NCI-H1105 (cell line): ENCODE measurements around the gene OPN3.

ENCODE experiments used
- DNase-seq: peaks from one replicate; lab custom pipeline; 2025; lab: John Stamatoyannopoulos, UW

OPN3 gene

DNA sequence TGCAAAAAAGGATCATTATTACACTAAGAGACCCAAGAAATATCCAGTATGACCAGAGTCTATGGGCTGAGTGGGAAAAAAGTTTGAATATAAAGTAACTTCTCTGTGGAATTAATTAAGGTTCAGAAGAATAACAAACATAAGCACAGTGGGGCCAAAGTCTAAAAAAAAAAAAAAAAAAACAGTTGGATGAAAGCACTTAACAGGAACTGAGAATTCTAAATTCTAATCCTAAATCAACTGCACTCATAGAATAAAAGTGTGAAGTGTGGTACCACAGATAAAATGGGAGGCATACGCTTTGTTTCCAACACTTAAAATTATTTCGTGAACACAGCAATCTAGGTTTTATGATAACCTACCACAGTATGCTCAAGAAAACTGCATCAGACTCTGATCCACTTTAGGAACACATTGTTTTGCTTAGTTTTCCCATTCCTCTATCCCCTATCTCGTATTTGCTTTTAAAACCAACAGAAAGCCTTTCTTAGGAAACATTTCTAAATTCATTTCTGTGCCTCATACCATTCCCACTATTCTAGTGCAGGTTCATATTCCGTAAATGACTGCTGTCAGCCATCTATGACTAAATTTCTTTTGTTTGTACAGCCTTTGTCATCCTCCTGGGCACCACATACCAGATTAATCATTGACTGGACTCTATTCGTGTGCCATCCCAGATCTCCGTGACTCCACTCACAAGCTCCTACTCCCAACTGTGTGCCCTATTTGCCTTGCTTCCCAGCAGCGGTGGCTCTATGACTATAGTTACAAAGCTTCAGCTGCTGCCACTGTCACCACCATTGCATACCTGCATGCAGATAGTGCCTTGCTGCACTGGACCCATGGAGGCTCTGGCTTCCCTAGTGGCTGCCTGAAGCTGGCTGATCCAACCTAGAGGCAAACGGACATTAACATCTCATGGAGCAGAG is 24.9 kb downstream of the OPN3 start:
- DNase-seq: no peak

DNA sequence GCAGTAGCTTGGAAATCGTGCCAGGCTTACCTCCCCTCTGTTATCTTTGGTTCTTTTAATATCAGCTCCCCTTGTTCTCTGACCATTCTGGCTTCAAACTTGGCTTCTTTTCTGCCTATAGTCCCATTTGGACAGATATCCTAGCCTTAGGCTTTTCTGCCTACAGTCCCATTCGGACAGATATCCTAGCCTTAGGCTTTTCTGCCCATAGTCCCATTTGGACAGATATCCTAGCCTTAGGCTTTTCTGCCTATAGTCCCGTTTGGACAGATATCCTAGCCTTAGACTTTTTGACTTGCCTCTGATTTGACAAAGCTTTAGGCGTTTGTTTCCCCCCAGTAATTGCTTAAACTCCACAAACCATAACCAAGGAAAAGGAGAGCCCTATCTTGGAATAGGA is 25.6 kb downstream of the OPN3 start:
- DNase-seq: no peak

DNA sequence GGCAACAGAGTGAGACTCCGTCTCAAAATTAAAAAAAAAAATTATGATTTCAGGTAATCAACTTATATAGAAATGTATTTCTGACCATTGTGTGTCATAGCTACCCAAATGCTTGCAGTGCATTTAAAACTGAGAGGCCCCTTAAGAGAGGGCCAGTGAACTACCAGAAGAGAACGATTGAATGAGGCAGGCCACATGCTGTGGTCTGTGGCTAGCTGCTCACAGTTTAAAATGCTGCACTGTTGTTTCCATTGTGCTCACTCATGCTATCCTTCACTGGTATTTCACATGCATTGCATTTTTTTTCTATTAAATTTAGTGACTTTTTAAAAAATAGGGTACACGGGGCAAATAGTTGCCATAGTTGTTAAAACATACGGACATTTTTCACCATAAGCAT is 26.0 kb downstream of the OPN3 start:
- no peak for DNase-seq

DNA sequence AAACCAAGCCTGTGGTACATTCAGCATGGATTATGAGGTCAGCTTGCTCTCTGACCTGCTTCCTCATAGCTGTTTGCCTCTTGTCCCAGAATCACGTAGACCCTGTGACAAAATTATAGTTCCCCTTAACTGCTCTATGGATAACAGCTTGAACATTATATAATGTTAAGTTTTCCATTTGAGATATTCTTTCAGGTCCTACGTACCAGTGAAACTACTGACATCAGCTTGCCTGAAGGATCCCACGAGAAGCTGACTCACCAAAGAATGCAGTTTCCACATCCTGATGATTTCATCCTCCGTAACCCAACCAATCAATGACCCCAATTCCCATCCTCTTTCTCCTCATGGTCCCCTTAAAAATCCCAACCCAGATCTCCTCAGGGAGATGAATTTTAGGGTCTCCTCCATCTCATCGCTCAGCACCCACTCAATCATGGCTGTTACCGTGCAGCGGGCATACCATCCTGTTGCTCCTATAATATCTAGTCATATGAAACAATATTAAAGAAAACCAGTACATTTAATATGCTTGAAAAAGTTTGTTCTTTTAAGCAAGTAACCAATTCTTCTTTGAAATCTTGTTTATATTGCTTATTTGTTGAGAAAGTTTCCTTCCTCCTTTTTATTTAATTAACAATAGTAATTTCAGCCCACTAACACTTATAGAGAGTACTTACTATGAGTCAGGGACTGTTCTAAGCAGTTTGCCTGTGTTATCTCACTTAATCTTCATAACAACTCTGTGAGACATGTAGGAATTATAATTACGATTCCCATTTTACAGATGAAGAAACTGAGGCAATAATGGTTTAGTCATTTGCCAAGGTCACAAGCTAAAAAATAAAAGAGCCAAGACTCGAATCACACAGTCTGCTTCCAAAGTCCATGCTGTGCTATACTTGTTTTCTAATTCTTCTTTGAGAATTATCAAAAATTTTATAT is 27.4 kb downstream of the OPN3 start:
- DNase-seq: no peak

DNA sequence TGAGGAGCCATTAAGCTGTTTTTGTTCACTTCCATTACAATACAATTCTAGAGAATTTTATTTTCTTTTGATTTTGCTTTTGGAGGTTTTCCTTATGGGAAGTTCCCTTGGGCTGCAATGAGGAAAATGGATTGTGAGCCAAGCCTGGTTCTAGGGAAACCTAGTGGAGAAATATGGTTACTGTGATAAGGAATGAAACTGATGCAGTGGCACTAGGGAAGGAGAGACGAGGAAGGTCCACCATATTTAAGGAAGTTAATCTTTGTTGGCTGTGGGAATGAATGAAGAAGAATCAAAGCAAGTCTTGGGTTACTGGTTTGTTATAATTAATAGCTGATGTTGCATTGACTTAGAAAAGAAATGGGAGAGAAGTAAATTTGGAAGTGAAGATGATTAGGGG is 28.4 kb downstream of the OPN3 start:
- no peak for DNase-seq

DNA sequence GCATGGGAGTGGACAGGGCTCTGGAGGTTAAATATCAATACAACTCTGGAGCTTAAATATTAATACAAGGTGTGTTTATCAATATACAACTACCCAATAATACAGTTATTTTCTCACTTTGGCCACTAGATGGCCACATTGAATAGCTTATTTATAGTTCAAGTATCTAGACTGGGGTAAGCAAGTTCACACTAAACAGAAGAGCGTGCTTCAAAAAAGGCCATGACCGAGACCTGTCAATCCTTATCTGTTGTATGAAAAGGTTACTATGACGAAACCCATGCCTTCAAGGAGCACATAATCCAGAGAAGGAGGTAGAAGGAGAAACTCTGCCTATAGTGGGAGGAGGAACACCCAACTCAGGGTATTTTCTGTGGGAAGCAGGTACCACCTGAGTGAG is 29.1 kb downstream of the OPN3 start:
- no peak for DNase-seq

DNA sequence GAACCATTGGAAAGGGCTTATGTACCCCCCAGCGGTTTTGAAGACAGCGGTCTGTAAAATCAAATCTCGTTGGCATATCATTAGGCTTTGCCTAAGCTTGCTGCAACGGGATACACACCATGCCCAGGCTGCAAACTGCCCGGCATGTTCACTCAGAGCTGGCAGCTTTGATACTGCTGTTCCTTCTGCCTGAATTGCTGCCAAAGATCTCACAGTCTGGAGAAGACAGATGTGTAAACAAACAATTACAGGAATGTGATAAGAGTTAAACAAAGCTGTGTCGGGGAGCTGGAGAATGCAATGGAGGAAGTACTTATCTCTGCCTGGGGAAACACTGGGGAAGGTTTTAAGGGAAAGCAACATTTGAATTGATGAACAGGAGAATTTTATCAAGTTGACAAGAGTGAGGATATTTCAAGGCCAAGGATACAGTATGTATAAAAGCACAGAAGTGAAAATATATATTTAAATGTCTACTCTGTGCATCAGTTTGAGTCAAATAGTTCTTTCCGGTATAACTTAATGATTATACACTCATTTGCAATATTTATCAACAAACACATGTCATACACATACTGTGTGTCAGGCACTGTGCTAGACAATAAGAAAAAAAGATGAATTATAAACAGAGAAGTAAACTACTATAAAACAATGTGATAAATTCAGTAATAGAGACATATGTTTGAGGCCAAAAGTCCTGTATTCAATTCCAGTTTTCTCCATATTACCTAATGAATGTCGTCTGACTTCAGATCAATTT is 29.9 kb downstream of the OPN3 start:
- DNase-seq: peak; percentile 52

DNA sequence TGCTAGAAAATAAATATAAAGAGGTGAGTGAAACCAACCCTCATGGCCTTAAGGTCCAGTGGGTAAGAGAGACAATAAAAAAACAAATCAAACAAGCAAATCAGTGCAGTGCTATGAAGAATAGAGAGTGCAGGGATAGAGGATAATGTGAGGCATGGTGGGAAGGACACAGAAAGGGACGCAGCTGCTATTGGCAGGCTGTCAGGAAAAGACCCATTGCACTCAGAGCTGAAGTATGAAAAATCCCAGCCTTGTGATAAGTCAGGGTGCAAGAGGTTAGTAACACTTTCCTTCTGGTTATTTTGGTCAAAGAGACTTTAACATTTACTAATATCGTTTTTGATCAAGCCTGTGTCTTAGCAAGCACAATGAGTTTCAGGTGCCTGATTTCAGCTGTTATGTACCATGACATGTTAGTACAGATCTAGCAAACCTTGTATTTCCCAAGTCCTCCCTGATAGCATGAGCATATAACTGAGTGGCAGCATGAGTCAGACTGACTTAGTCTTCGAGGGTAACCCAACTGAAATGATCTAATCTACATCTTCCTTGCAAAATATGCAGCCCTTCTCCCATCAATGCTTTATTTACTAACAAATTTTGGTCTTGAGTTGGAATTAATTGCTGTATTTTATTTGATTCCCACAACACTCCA is 31.7 kb downstream of the OPN3 start:
- DNase-seq: no peak

DNA sequence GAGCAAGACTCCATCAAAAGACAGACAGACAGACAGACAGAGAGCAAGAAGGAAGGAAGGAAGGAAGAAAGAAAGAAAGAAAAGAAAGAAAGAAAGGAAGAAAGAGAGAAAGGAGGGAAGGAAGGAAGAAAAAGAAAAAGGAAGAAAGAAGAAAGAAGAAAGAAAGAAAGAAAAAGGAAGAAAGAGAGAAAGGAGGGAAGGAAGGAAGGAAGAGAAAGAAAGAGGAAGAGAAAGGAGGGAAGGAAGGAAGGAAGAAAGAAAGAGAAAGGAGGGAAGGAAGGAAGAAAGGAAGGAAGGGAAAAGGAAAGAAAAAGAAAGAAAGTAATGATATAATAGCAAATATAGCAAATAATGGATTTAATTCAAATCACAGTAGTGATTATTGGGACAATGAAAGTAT is 32.7 kb downstream of the OPN3 start:
- DNase-seq: no peak

DNA sequence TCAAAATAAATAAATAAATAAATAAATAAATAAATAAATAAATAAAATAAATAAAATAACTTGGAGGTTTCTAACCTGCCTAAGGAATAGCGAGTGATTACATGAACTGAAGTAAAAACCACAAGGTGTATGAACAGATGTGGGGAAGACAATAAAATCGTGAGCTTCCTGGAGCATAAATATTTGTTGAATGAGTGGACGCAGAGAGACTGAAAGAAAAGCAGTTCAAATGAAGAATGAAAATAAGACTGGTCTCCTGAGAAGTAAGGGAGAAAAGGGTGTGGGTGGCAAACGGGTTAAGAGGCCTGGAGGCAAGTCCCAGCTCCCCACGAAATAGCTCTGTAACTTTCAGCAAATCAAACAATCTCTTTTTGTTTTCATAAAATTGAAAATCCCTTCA is 33.6 kb downstream of the OPN3 start:
- DNase-seq: no peak

DNA sequence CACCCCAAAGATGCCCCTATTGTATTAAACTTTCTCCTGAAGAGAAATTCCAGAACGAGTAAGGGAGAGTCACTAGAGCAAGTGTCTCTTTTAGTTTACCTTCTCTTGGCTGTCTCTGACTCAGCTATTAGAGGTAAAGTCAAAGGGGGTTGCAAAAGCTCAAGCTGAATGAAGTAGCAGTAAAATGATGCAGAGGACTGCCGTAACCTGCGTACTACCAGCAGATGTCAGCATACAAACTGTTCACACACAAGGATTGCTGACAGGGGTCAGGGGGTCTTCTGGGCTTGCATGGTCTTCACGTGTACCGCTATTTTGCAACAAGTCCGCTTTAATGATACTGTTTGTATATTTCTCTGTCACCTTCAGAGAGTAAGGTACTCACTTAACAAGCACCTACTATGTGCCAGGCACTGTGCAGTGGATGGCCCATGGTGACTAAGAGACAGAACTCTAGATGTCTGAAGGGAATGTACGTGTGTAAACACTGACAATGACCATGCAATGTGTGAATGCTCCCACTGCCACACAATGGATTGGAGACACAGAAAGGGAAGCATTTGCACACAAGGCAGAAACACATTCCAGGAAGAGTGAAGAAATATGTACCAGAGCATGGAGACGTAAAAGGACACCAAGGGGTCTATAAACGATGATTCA is 34.9 kb downstream of the OPN3 start:
- no peak for DNase-seq

DNA sequence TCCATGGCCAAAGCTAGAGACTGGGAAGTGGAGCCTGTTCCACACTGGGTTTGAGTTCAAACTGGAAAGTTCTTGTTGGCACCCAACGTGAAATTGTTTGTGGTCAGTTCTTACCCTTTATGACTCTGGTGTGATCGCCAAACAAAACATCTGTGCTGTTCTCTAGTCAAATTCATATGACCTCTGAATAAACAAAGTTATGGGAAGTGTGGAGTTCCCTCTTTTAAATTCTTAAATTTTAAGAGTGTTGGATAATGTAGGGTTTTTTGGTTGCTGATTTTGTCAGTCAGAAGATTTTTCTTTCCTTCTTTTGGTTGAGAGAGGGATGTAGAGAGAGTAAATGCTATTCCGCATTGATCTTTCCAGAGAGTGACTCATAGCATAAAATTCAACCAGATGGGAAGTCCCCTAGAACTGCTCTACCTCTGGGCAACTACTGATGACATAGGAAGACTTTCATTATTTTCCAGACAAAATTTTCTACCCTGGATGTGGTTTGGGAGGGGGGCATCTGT is 36.4 kb downstream of the OPN3 start:
- DNase-seq: no peak

DNA sequence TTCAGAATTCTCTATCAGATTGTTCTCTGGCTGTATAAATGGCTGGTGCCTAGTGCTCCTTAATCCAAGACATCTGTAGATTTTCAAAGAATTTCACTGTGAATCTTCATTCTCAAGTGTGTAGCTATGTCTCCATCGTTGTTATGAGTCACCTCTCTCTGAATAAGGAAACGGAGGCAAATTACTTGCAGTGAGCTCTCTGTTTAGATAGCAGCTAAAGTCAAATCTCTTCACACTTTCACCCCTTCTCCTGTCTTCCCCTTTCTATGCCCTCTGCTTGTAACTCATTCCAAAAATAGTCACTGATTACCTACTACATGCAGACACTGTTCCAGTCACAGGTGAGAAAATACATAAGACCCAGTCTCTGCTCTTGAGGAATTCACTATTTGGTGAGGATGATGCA is 39.7 kb downstream of the OPN3 start:
- no peak for DNase-seq

DNA sequence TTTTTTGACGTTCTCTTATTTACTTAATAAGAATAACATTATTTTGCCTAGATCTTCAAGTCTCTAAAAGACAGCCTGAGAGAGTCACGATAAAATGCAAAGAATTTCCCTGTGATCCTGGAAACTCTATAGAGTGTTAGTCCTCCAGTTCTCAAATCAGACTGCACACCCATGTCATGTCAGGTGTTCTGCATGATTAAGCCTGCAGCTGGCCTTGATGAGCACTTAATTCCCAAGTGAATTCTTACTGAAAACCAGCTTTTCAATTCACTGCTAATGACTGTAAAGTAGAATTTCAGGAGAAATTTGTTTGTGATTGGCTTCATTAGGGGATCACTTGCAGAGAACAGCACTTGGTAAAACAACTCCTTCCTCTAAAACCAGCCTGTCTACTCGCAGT is 41.9 kb downstream of the OPN3 start:
- no peak for DNase-seq

DNA sequence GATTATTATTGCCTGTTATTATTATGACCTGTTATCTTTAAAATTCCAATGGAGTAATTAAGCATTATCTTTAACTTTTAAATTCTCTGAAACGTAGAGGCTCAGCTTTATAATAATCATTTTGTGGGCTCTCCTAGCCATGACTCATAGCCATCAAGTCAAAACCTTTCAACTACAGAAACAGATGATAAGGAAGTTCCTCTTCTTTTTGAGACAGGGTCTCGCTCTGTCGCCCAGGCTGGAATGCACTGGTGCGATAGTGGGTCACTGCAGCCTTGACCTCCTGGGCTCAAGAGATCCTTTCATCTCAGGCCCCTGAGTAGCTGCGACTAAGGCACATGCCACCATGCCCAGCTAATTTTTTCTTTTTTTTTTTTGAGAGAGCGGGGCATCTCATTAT is 43.5 kb downstream of the OPN3 start:
- DNase-seq: no peak

DNA sequence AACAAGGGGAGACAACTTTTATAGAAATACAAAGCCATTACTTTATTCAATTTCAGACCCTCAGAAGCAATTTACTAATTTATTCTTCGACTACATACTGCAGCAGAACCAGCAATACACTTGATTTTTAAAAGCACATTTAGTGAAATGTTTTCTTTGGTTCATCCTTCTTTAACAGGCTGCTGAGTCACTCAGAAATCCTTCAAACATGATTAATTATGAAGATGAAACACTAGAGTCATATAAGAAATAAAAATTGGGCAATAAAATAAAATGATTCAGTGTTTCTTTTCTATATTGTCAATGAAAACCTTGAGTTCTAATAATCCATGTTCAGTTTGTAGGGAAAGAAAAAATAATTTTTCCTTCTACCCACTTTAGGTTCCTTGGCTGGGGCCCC is 47.0 kb downstream of the OPN3 start:
- no peak for DNase-seq

DNA sequence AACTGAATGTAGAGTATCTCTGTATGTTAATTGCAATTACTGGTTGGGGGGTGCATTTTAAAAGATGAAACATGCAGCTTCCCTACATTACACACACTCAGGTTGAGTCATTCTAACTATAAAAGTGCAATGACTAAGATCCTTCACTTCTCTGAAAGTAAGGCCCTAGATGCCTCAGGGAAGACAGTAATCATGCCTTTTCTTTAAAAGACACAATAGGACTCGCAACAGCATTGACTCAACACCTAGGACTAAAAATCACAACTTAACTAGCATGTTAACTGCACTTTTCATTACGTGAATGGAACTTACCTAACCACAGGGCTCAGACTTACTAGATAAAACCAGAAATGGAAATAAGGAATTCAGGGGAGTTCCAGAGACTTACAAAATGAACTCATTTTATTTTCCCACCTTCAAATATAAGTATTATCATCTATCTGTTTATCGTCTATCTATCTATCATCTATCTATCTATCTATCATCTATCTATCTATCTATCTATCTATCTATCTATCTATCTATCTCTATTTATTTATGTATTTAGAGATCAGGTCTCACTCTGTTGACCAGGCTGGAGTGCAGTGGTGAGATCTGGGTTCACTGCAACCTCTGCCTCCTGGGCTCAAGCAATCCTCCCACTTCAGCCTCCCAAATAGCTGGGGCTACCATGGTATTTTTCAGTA is 47.8 kb downstream of the OPN3 start:
- no peak for DNase-seq

DNA sequence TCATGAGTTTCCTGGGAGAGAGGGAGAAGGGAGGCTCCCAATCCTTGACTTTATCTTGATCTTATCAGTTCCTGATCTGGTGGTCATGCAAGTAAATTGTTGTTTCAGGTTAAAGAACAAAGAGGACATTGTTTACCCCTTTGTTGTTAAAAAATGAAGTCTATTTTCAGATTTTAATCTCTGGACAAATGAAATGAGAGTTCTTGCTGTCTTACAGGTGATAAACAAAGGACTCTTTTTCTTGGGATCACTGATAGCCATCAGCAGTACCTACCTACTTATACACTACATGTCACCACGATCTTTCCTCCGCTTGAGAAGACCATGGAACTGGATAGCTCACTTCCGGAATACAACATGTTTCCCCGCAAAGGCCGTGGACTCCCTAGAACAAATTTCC is 48.4 kb downstream of the OPN3 start:
- DNase-seq: no peak

DNA sequence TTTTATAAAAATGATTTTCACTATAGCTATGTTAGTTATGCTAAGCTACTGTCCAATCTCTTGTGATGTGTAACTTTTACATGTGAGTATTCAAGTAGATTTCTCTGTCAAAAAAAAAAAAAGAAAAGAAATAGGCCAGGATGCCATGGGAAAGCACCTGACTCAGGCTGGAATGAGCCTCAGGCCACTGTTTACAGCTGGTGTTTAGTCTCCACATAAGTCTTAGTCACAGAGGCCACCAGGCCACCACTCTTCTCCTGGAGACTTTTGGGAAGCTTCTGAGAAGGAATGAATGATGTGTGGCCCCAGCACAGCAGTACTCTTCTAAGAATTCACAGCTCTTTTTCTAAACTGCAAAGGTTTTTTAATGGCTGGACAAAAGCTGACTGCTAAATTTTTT is 48.9 kb downstream of the OPN3 start:
- no peak for DNase-seq

DNA sequence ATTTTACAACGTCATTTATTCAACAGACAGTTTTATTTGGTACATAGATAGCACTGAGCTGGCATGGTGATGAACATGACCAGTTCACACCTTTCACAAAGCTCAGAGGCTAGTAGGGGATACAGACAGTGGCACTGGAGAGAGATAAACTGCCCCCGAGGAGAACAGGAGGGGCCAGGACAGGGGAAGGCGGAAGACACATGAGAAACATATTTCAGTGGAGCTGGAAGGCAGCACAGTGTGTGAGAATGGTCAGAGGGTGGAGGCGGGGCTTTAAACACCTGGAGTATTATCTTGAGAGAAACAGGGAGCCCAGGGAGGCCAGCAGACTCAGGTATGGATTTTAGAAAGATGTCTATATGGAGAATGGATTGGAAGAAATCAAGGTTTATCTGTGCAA is 49.5 kb downstream of the OPN3 start:
- DNase-seq: no peak
